Liver (tissue), 9 donors: ENCODE measurements around the gene MAPK11. TPM values are rescaled to one million over a fixed set of nuclear protein-coding genes. Genes with fewer than 3 reads are reported as not detected.

Experiments used
- DNase-seq: peaks from one replicate; pipeline ENCODE4 v3.0.0-alpha.2; 2017; ENCODE audit warnings: low spot score
- H3K27ac ChIP-seq, 2 donors: one replicate each; pipeline ENCODE4 v1.7.0; 2013; ENCODE audit warnings: inconsistent platforms in 2 of 2, low read length in 2 of 2, control low read depth in 1 of 2, low read depth in 1 of 2, mild to moderate bottlenecking in 1 of 2
- H3K27me3 ChIP-seq, 4 donors: one replicate each; pipeline versions ENCODE4 v1.6.1 to v1.7.0; 2013; ENCODE audit warnings: low read length in 3 of 4, inconsistent platforms in 1 of 4, mild to moderate bottlenecking in 1 of 4, moderate library complexity in 1 of 4; ENCODE audit not compliant: control insufficient read depth in 4 of 4, insufficient read depth in 4 of 4
- H3K36me3 ChIP-seq, 4 donors: one replicate each; pipeline versions ENCODE4 v1.6.1 to v1.7.0; 2013; ENCODE audit warnings: low read length in 3 of 4, mild to moderate bottlenecking in 3 of 4, low read depth in 1 of 4, moderate library complexity in 1 of 4; ENCODE audit not compliant: control insufficient read depth in 4 of 4, insufficient read depth in 3 of 4
- H3K4me1 ChIP-seq, 4 donors: one replicate each; pipeline versions ENCODE4 v1.6.1 to v1.7.0; 2013; ENCODE audit warnings: low read length in 3 of 4, mild to moderate bottlenecking in 3 of 4, moderate library complexity in 1 of 4; ENCODE audit not compliant: control insufficient read depth in 4 of 4, insufficient read depth in 4 of 4
- H3K4me3 ChIP-seq, 3 donors: one replicate each; pipeline versions ENCODE4 v1.6.1 to v1.7.0; 2013; ENCODE audit warnings: low read length in 3 of 3, control low read depth in 1 of 3, low read depth in 1 of 3, mild to moderate bottlenecking in 1 of 3
- H3K9ac ChIP-seq, 2 donors: one replicate each; pipeline ENCODE4 v1.7.0; 2013; ENCODE audit warnings: low read length in 2 of 2, mild to moderate bottlenecking in 2 of 2, moderate library complexity in 2 of 2, control low read depth in 1 of 2, low read depth in 1 of 2
- H3K9me3 ChIP-seq, 4 donors: one replicate each; pipeline versions ENCODE4 v1.6.1 to v1.7.0; 2013; ENCODE audit warnings: low read length in 3 of 4; ENCODE audit not compliant: control insufficient read depth in 4 of 4
- CTCF ChIP-seq: fragments of 150-350 bp; IDR thresholded peaks from 2 replicates; pipeline ENCODE4 v1.5.1; 2017; ENCODE audit warnings: improper control_type of control experiment, low read depth, low read length; ENCODE audit not compliant: missing input control
- EGR1 ChIP-seq, 2 donors: IDR thresholded peaks; 2 replicates each; pipeline ENCODE4 v1.6.1; 2016 to 2018; ENCODE audit warnings: antibody characterized with exemption in 2 of 2, low read depth in 2 of 2
- FOXA1 ChIP-seq: IDR thresholded peaks from 2 replicates; pipeline ENCODE4 v1.6.1; 2016; ENCODE audit warnings: antibody characterized with exemption
- FOXA2 ChIP-seq: IDR thresholded peaks from 2 replicates; pipeline ENCODE4 v1.6.1; 2016; ENCODE audit warnings: antibody characterized with exemption
- GABPA ChIP-seq, 2 donors: IDR thresholded peaks in 1 of 2; conservative IDR thresholded peaks in 1 of 2; 2 replicates each; pipeline ENCODE4 v1.6.1; 2016; ENCODE audit warnings: antibody characterized with exemption in 2 of 2, mild to moderate bottlenecking in 1 of 2, moderate library complexity in 1 of 2
- HNF4A ChIP-seq, 2 donors: conservative IDR thresholded peaks; 2 replicates each; pipeline ENCODE4 v1.6.1; 2016; ENCODE audit warnings: antibody characterized with exemption in 2 of 2, mild to moderate bottlenecking in 2 of 2
- HNF4G ChIP-seq: IDR thresholded peaks from 2 replicates; pipeline ENCODE4 v1.6.1; 2016; ENCODE audit warnings: antibody characterized with exemption
- JUND ChIP-seq, 2 donors: IDR thresholded peaks; 2 replicates each; pipeline ENCODE4 v1.6.1; 2016; ENCODE audit warnings: antibody characterized with exemption in 2 of 2
- NR2F2 ChIP-seq: IDR thresholded peaks from 2 replicates; pipeline ENCODE4 v1.6.1; 2016; ENCODE audit warnings: antibody characterized with exemption
- RAD21 ChIP-seq, 2 donors: IDR thresholded peaks; 2 replicates each; pipeline ENCODE4 v1.6.1; 2016; ENCODE audit warnings: antibody characterized with exemption in 2 of 2, mild to moderate bottlenecking in 2 of 2
- RXRA ChIP-seq, 2 donors: IDR thresholded peaks; 2 replicates each; pipeline ENCODE4 v1.6.1; 2017 to 2018; ENCODE audit warnings: antibody characterized with exemption in 2 of 2, mild to moderate bottlenecking in 1 of 2
- SP1 ChIP-seq: IDR thresholded peaks from 2 replicates; pipeline ENCODE4 v1.6.1; 2018; ENCODE audit warnings: antibody characterized with exemption, mild to moderate bottlenecking
- TAF1 ChIP-seq: conservative IDR thresholded peaks from 2 replicates; pipeline ENCODE4 v1.6.1; 2016; ENCODE audit warnings: antibody characterized with exemption, mild to moderate bottlenecking
- YY1 ChIP-seq: IDR thresholded peaks from 2 replicates; pipeline ENCODE4 v1.6.1; 2016; ENCODE audit warnings: antibody characterized with exemption, mild to moderate bottlenecking
- ZBTB33 ChIP-seq: IDR thresholded peaks from 2 replicates; pipeline ENCODE4 v1.6.1; 2016; ENCODE audit warnings: antibody characterized with exemption
- WGBS: extraction: QIAGEN DNeasy Blood & Tissue Kit; methylation state at CpG from one replicate; pipeline ENCODE4 v1.1.7; 2013; 5-methylcytosine and 5-hydroxymethylcytosine counted together
- polyA plus RNA-seq, 2 donors: library from polyadenylated mRNA; stranded (reverse) in 1 of 2; unstranded in 1 of 2; fragments of 200-250 nt in 1 of 2; fragments of >200 nt in 1 of 2; fragmentation: Nextera tagmentation in 1 of 2; extraction: Ambion mirVana in 1 of 2; gene quantifications; one replicate each; pipeline versions ENCODE4 v1.2.1 to v1.2.3, GENCODE V29; 2013 to 2015
- total RNA-seq, 2 donors: library from RNA; depleted of rRNA; stranded (reverse); fragments of >200 nt; gene quantifications; one replicate each; pipeline ENCODE4 v1.2.3, GENCODE V29; 2014
- TF ChIP-seq, protein P1 (sequence below): IDR thresholded peaks from 2 replicates; pipeline ENCODE4 v1.6.1; 2016; ENCODE audit warnings: antibody characterized with exemption, mild to moderate bottlenecking
- TF ChIP-seq, protein P2 (sequence below): IDR thresholded peaks from 2 replicates; pipeline ENCODE4 v1.6.1; 2016; ENCODE audit warnings: antibody characterized with exemption
- donor health status: healthy.
- donor health status: healthy.
- donor health status: healthy.
- donor health status: healthy.
- donor health status: healthy.

The MAPK11 gene
- total and polyA plus RNA-seq, 4 donors, result 0.65 to 2.0 (median 1.0) TPM

DNA sequence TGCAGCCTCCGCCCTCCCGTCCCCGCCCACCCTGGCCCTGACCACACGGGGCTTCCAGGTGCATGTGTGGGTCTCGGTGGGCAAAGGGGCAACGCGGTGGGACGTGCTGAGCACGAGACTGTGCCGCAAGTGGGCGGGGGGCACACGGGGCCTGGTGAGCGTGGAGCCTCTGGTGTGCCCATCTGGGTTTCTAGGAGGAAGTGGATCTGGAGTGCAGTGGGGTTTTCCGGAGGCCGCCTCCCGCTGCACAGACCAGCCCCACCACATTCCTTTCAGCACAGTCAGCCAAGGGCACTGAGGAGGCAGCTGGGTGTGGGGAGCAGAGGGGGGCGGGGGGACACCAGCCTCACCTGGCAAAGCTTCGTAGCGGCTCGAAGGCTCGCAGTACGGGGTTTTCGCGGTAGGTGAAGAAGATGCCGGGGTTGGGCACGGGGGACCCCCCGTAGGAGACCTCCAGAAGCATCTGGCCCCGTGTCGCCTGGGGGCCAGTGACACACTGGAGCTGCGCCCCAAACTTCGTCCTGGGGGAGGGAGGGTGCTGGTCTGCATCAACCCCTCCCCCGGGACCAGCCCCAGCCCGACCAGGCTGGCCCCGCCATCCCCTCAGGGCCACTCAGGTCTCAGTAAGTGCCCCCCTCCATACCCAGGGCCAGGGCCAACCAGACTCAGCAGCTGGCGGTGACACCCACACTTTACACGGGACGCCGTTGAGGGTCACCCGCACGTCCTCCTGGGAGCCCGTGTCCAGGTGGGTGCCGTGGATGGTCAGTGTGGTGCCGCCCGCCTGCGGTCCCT lies 12.4 kb upstream of the MAPK11 start:
- Histone ChIP-seq H3K36me3 (peaks cover 17 to 82% (median 39%) of the 10 kb centered on the region in 4 donors), H3K27ac (no peak overlapping the region), H3K27me3 (no peaks in the 10 kb centered on the region), H3K9ac (no peak overlapping the region), H3K4me3 (no peak overlapping the region), H3K4me1 (no peaks in the 10 kb centered on the region), H3K9me3 (no peaks in the 10 kb centered on the region)
- no peak for DNase-seq
- WGBS, result 90% methylated on average over 45 of the region's 45 CpGs
- TF ChIP-seq YY1 (no peak), GABPA (IDR thresholded peaks at IDR 0.05 in 1 of 2, conservative IDR thresholded peaks at IDR 0.05 in 1 of 2) (no peak), FOXA2 (no peak), RAD21 (IDR thresholded peaks at IDR 0.05) (no peak), HNF4A (conservative IDR thresholded peaks at IDR 0.05) (no peak), SP1 (no peak), ZBTB33 (no peak), HNF4G (no peak), RXRA (IDR thresholded peaks at IDR 0.05) (no peak), TAF1 (no peak), EGR1 (IDR thresholded peaks at IDR 0.05; ENCODE audit: low read depth in 2 of 2) (no peak), JUND (IDR thresholded peaks at IDR 0.05) (no peak)
- TF ChIP-seq, protein P1, sequence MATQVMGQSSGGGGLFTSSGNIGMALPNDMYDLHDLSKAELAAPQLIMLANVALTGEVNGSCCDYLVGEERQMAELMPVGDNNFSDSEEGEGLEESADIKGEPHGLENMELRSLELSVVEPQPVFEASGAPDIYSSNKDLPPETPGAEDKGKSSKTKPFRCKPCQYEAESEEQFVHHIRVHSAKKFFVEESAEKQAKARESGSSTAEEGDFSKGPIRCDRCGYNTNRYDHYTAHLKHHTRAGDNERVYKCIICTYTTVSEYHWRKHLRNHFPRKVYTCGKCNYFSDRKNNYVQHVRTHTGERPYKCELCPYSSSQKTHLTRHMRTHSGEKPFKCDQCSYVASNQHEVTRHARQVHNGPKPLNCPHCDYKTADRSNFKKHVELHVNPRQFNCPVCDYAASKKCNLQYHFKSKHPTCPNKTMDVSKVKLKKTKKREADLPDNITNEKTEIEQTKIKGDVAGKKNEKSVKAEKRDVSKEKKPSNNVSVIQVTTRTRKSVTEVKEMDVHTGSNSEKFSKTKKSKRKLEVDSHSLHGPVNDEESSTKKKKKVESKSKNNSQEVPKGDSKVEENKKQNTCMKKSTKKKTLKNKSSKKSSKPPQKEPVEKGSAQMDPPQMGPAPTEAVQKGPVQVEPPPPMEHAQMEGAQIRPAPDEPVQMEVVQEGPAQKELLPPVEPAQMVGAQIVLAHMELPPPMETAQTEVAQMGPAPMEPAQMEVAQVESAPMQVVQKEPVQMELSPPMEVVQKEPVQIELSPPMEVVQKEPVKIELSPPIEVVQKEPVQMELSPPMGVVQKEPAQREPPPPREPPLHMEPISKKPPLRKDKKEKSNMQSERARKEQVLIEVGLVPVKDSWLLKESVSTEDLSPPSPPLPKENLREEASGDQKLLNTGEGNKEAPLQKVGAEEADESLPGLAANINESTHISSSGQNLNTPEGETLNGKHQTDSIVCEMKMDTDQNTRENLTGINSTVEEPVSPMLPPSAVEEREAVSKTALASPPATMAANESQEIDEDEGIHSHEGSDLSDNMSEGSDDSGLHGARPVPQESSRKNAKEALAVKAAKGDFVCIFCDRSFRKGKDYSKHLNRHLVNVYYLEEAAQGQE, result no peak
- TF ChIP-seq, protein P2, sequence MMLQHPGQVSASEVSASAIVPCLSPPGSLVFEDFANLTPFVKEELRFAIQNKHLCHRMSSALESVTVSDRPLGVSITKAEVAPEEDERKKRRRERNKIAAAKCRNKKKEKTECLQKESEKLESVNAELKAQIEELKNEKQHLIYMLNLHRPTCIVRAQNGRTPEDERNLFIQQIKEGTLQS, result no peak

GRCh38 chr22:50281957-50282356 lies 11.8 kb upstream of the MAPK11 start:
- no peaks in the 10 kb centered on the region for H3K4me1 ChIP-seq

More at GRCh38 chr22:50281957-50282356, 11.8 kb upstream of the MAPK11 start:
- 82% methylated on average over 25 of the region's 25 CpGs for WGBS
- H3K9me3 ChIP-seq, result no peaks in the 10 kb centered on the region
- no peak overlapping the region for H3K9ac ChIP-seq
- TF ChIP-seq HNF4A (conservative IDR thresholded peaks at IDR 0.05) (no peak), GABPA (IDR thresholded peaks at IDR 0.05 in 1 of 2, conservative IDR thresholded peaks at IDR 0.05 in 1 of 2) (no peak), CTCF (no peak), FOXA1 (no peak), SP1 (no peak), HNF4G (no peak), NR2F2 (no peak), JUND (IDR thresholded peaks at IDR 0.05) (no peak)
- TF ChIP-seq, protein P2, result no peak
- TF ChIP-seq, protein P1, result no peak
- no peak for DNase-seq
- no peak overlapping the region for H3K27ac ChIP-seq
- no peaks in the 10 kb centered on the region for H3K27me3 ChIP-seq
- peaks cover 18 to 82% (median 40%) of the 10 kb centered on the region in 4 donors for H3K36me3 ChIP-seq
- no peak overlapping the region for H3K4me3 ChIP-seq
